ENCODE results near the gene PLPP4.

- TF ChIP-seq CTCF (tag by site-specific recombination; IDR thresholded peaks at IDR 0.05) (no peak), ZNF302 (tag by site-specific recombination; IDR thresholded peaks at IDR 0.05; ENCODE audit: low read depth) (no peak), REPIN1 (tag by site-specific recombination; IDR thresholded peaks at IDR 0.05; ENCODE audit: low read depth) (no peak), KLF10 (tag by site-specific recombination; IDR thresholded peaks at IDR 0.05) (no peak), ZNF692 (tag by site-specific recombination; IDR thresholded peaks at IDR 0.05) (no peak), TCF7L2 (IDR thresholded peaks at IDR 0.05; ENCODE audit: borderline replicate concordance, low read depth, low read length) (no peak), REST (tag by site-specific recombination; IDR thresholded peaks at IDR 0.05) (no peak), ZNF24 (tag by site-specific recombination; IDR thresholded peaks at IDR 0.05) (no peak), GLI4 (tag by site-specific recombination; IDR thresholded peaks at IDR 0.05) (no peak), ZNF274 (IDR thresholded peaks at IDR 0.05; ENCODE audit: low read length) (no peak), ZNF274 (tag by site-specific recombination; IDR thresholded peaks at IDR 0.05; ENCODE audit: borderline replicate concordance) (no peak), ZNF112 (tag by site-specific recombination; IDR thresholded peaks at IDR 0.05) (no peak)
- TF ChIP-seq, protein P1, sequence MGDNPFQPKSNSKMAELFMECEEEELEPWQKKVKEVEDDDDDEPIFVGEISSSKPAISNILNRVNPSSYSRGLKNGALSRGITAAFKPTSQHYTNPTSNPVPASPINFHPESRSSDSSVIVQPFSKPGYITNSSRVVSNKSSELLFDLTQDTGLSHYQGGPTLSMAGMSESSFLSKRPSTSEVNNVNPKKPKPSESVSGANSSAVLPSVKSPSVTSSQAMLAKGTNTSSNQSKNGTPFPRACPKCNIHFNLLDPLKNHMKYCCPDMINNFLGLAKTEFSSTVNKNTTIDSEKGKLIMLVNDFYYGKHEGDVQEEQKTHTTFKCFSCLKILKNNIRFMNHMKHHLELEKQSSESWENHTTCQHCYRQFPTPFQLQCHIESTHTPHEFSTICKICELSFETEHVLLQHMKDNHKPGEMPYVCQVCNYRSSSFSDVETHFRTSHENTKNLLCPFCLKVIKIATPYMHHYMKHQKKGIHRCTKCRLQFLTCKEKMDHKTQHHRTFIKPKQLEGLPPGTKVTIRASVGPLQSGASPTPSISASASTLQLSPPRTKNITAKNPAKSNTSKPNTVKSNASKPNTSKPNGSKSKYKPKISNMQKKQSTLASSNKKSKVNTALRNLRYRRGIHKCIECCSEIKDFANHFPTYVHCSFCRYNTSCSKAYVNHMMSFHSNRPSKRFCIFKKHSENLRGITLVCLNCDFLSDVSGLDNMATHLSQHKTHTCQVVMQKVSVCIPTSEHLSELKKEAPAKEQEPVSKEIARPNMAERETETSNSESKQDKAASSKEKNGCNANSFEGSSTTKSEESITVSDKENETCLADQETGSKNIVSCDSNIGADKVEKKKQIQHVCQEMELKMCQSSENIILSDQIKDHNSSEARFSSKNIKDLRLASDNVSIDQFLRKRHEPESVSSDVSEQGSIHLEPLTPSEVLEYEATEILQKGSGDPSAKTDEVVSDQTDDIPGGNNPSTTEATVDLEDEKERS (tag by site-specific recombination; IDR thresholded peaks at IDR 0.05): 0 out of 2 replicates have a peak, but pooled peaks have one; percentile 69
- TF ChIP-seq, protein P2, sequence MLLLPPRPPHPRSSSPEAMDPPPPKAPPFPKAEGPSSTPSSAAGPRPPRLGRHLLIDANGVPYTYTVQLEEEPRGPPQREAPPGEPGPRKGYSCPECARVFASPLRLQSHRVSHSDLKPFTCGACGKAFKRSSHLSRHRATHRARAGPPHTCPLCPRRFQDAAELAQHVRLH (tag by site-specific recombination; IDR thresholded peaks at IDR 0.05): 0 out of 2 replicates have a peak, but pooled peaks have one; percentile 28
Observed at GRCh38 chr10:120548210-120548609, 91.2 kb downstream of the PLPP4 start.

Data from HEK293 (cell line).